ENCODE results near the gene FBF1.

DNA sequence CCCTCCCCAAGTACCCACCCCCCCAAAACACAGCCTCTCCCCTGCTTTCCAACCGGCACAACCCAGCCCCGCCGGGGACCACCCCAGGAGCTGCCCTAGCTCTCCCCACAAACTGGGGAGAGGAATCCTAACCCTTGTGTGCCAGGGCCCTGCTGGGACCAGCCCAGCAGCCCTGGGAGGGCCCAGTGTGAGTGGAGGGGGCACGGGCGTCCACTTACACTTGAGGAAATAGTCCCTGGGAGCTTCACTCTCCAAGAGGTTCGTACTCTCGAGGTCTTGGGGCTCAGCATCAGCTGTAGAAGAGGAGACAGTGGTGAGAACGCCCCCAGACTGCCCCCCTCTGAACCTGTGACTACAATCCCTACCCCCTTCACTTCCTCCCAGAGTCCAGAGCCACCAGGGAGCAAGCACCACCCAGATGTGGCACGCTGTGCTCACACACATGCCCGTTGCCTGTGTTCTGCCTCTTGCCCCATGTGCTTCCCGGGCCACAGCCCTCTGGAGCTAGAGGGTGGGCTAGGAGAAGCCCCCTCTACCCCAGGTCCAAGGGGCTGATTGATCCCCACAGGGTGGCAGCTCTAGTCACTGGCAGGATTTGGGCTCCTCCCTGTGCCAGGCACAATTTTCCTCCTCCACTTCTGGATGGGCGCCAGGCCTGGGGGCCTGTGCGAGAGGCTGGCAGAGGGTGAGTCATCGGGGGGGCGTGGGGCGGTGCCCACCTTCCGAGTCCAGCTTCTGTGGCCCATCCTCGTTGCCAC lies 65.5 kb downstream of the FBF1 start:
- TF ChIP-seq, protein P1, sequence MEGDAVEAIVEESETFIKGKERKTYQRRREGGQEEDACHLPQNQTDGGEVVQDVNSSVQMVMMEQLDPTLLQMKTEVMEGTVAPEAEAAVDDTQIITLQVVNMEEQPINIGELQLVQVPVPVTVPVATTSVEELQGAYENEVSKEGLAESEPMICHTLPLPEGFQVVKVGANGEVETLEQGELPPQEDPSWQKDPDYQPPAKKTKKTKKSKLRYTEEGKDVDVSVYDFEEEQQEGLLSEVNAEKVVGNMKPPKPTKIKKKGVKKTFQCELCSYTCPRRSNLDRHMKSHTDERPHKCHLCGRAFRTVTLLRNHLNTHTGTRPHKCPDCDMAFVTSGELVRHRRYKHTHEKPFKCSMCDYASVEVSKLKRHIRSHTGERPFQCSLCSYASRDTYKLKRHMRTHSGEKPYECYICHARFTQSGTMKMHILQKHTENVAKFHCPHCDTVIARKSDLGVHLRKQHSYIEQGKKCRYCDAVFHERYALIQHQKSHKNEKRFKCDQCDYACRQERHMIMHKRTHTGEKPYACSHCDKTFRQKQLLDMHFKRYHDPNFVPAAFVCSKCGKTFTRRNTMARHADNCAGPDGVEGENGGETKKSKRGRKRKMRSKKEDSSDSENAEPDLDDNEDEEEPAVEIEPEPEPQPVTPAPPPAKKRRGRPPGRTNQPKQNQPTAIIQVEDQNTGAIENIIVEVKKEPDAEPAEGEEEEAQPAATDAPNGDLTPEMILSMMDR (IDR thresholded peaks at IDR 0.05; ENCODE audit: low read depth, low read length): no peak
- TF ChIP-seq EZH2phosphoT487 (IDR thresholded peaks at IDR 0.05; ENCODE audit: low read depth): no peak

Measured in OCI-LY3 (cell line).